Neutrophil (primary cell): Measurements from ENCODE around the gene FSCN2.

Source experiments
- H3K27ac ChIP-seq: fragments of 200-600 bp; sonication (generic); 2 replicates; pipeline ENCODE4 v1.5.1; 2016; ENCODE audit warnings: mild to moderate bottlenecking, moderate library complexity
- H3K27me3 ChIP-seq: fragments of 200-600 bp; sonication (generic); 2 replicates; pipeline ENCODE4 v1.6.0; 2016; ENCODE audit warnings: mild to moderate bottlenecking
- H3K36me3 ChIP-seq: fragments of 200-600 bp; sonication (generic); 2 replicates; pipeline ENCODE4 v1.5.1; 2017
- H3K4me1 ChIP-seq, 2 experiments: fragments of 200-600 bp in 1 of 2; sonication (generic) in 1 of 2; 1 replicate in 1 of 2; 2 replicates in 1 of 2; pipeline versions ENCODE4 v1.5.1 to v1.6.1; 2013 to 2016; ENCODE audit warnings: low read depth in 1 of 2, low read length in 1 of 2, mild to moderate bottlenecking in 1 of 2, moderate library complexity in 1 of 2; ENCODE audit not compliant: control insufficient read depth in 1 of 2, insufficient read depth in 1 of 2
- H3K4me3 ChIP-seq, 2 experiments: fragments of 200-600 bp in 1 of 2; sonication (generic) in 1 of 2; 1 replicate in 1 of 2; 2 replicates in 1 of 2; pipeline ENCODE4 v1.5.1; 2013 to 2016; ENCODE audit warnings: low read depth in 1 of 2, low read length in 1 of 2, mild to moderate bottlenecking in 1 of 2, moderate library complexity in 1 of 2
- H3K9me3 ChIP-seq: fragments of 200-600 bp; sonication (generic); 2 replicates; pipeline ENCODE4 v1.5.1; 2016
- CTCF ChIP-seq: fragments of 200-600 bp; sonication (generic); IDR thresholded peaks from 2 replicates; pipeline ENCODE4 v1.5.1; 2016; ENCODE audit warnings: antibody characterized with exemption

FSCN2 gene

GRCh38 chr17:81547614-81547982, 19.4 kb downstream of the FSCN2 start:
- TF ChIP-seq CTCF, result no peak
- H3K4me3 ChIP-seq, result no peak overlapping the region
- peaks cover 10% of the 10 kb centered on the region in 2 experiments for H3K4me1 ChIP-seq
- H3K9me3 ChIP-seq, result no peaks in the 10 kb centered on the region
- no peaks in the 10 kb centered on the region for H3K27me3 ChIP-seq
- H3K27ac ChIP-seq, result no peak overlapping the region
- H3K36me3 ChIP-seq, result peaks cover 61% of the 10 kb centered on the region

GRCh38 chr17:81549031-81549557, 20.9 kb downstream of the FSCN2 start:
- no peaks in the 10 kb centered on the region for H3K9me3 ChIP-seq
- H3K4me1 ChIP-seq, result peaks cover 25% of the 10 kb centered on the region in 2 experiments
- H3K36me3 ChIP-seq, result peaks cover 46% of the 10 kb centered on the region
- H3K27ac ChIP-seq, result no peak overlapping the region
- H3K27me3 ChIP-seq, result no peaks in the 10 kb centered on the region
- H3K4me3 ChIP-seq, result no peak overlapping the region
- no peak for TF ChIP-seq CTCF

DNA sequence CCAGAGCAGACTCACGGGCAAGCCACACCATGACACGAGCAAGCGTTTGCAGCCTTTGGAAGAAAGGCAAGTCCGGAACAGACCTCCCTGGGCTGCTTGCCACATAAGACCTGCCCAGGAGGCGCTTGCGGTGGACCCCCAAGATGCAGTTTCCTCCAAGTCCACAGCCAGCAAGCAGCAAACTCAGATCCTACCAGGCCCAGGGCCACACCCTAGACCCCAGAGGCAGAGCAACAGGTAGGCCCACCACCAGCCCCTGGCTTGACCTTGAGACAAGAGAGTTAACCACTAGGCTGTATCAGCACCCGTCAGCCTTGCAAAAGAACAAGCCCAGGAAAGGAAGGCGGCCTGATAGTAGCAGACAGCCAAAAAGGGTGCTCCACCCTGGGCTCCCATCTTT, 21.6 kb downstream of the FSCN2 start:
- Histone ChIP-seq H3K27ac (no peak overlapping the region), H3K4me3 (no peak overlapping the region), H3K4me1 (peaks cover 28% of the 10 kb centered on the region in 2 experiments), H3K36me3 (peaks cover 38% of the 10 kb centered on the region), H3K9me3 (no peaks in the 10 kb centered on the region), H3K27me3 (no peaks in the 10 kb centered on the region)
- TF ChIP-seq CTCF, result no peak

DNA sequence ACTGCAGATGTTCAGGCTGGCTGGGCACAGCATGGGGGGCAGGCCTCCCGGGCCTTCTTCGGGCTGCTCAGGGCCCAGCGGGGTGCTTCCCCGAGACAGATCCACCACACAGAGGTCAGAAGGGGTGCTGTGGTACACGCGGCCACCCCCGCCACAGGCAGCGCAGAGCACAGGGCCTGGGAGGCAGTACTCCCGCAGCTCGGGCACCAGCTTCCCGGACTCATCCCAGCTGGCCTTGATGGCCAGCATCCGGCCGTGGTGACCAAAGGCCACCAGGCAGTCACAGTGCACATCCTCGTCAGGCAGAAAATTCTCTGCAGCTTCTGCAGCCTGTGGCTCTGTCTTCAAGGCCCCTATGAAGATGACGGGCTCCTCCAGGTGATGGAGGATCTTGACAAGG, 22.1 kb downstream of the FSCN2 start:
- Histone ChIP-seq H3K27ac (no peak overlapping the region), H3K4me1 (peaks cover 28% of the 10 kb centered on the region in 2 experiments), H3K9me3 (no peaks in the 10 kb centered on the region), H3K4me3 (no peak overlapping the region), H3K36me3 (peaks cover 34% of the 10 kb centered on the region), H3K27me3 (no peaks in the 10 kb centered on the region)
- no peak for TF ChIP-seq CTCF

GRCh38 chr17:81550830-81551457, 22.8 kb downstream of the FSCN2 start:
- no peak for TF ChIP-seq CTCF
- peak overlapping the region; percentile 92 to 99 for H3K4me3 ChIP-seq
- H3K9me3 ChIP-seq, result no peaks in the 10 kb centered on the region
- H3K27me3 ChIP-seq, result no peaks in the 10 kb centered on the region
- H3K4me1 ChIP-seq, result peaks cover 28% of the 10 kb centered on the region in 2 experiments
- H3K36me3 ChIP-seq, result peaks cover 27% of the 10 kb centered on the region
- no peak overlapping the region for H3K27ac ChIP-seq
